NB4 (cell line): Measurements from ENCODE around the gene MYBPHL.

ENCODE experiments used
- CTCF ChIP-seq: IDR thresholded peaks from one replicate; pipeline ENCODE4 v1.5.1; 2012; ENCODE audit warnings: low read depth, low read length
- POLR2A ChIP-seq: IDR thresholded peaks from 2 replicates; pipeline ENCODE4 v1.6.1; 2011; ENCODE audit warnings: mild to moderate bottlenecking; ENCODE audit not compliant: insufficient read length; ENCODE audit errors: extremely low read depth

- TF ChIP-seq CTCF (no peak), POLR2A (no peak)
Measured at GRCh38 chr1:109250454-109251276, 56.1 kb downstream of the MYBPHL start.
